Nucleus accumbens (tissue), 56 donors: ENCODE results near the gene PARP12.

Source experiments
- DNase-seq, 56 donors: peaks; one replicate each; lab custom pipeline; 2025; lab: John Stamatoyannopoulos, UW

Gene PARP12

GRCh38 chr7:140017543-140017942 lies 45.2 kb downstream of the PARP12 start:
- DNase-seq = no peak

GRCh38 chr7:140017034-140017433 lies 45.7 kb downstream of the PARP12 start:
- DNase-seq = no peak

- DNase-seq = no peak
Observed at GRCh38 chr7:140016540-140016939, 46.2 kb downstream of the PARP12 start.

GRCh38 chr7:140015471-140015970 lies 47.2 kb downstream of the PARP12 start:
- DNase-seq = no peak

GRCh38 chr7:140014123-140014522 lies 48.6 kb downstream of the PARP12 start:
- DNase-seq = no peak

- DNase-seq = no peak
Observed at GRCh38 chr7:140013676-140014075, 49.1 kb downstream of the PARP12 start.

GRCh38 chr7:140010194-140010895 lies 52.4 kb downstream of the PARP12 start:
- no peak for DNase-seq

GRCh38 chr7:140009735-140010134 lies 53.0 kb downstream of the PARP12 start:
- no peak for DNase-seq

GRCh38 chr7:140008755-140009610 lies 53.8 kb downstream of the PARP12 start:
- no peak for DNase-seq

GRCh38 chr7:140007051-140007690 lies 55.6 kb downstream of the PARP12 start:
- DNase-seq = no peak

GRCh38 chr7:140006600-140006999 lies 56.2 kb downstream of the PARP12 start:
- DNase-seq = no peak

GRCh38 chr7:140005754-140006503 lies 56.8 kb downstream of the PARP12 start:
- peak in 4 of 56 donors; percentile 1 to 16 (median 4) for DNase-seq

- DNase-seq = no peak
Observed at GRCh38 chr7:140005341-140005740, 57.4 kb downstream of the PARP12 start.

GRCh38 chr7:140004672-140005071 lies 58.1 kb downstream of the PARP12 start:
- no peak for DNase-seq

- peak in 5 of 56 donors; percentile 2 to 41 (median 13) for DNase-seq
Observed at GRCh38 chr7:140003913-140004382, 58.8 kb downstream of the PARP12 start.

GRCh38 chr7:140000666-140001268 lies 62.0 kb downstream of the PARP12 start:
- no peak for DNase-seq

- no peak for DNase-seq
Observed at GRCh38 chr7:139999516-139999915, 63.2 kb downstream of the PARP12 start.

- no peak for DNase-seq
Observed at GRCh38 chr7:139998572-139998971, 64.2 kb downstream of the PARP12 start.

- peak in 46 of 56 donors; percentile 6 to 81 (median 47) for DNase-seq
Observed at GRCh38 chr7:139995017-139995915, 67.5 kb downstream of the PARP12 start.
